ENCODE data around the gene LRMDA. TPM values are rescaled to one million over a fixed set of nuclear protein-coding genes. Genes with fewer than 3 reads are reported as not detected.

The LRMDA gene
- total and polyA plus RNA-seq, 10 of the 15 experiments (the other 5 are each of a cell fraction or from before 2014, with no cell fraction given): 0.07 to 0.54 (median 0.29) TPM; not detected in 4

- TF ChIP-seq IRF5 (IDR thresholded peaks at IDR 0.05; ENCODE audit: borderline replicate concordance): no peak
- TF ChIP-seq SREBF1 (IDR thresholded peaks at IDR 0.05; ENCODE audit: low read length): no peak
- no peak for TF ChIP-seq PKNOX1 (IDR thresholded peaks at IDR 0.05)
Measured at GRCh38 chr10:76088008-76088407, 656.6 kb downstream of the LRMDA start (continued).

- FAIRE-seq (no peak), ATAC-seq (no peak), DNase-seq (ENCODE audit: low read depth, low spot score) (no peak)
- ChIA-PET POLR2A (no interaction called here), CTCF (no interaction called here), RAD21 (ENCODE audit: unreplicated experiment) (no interaction called here), SMC1A (ENCODE audit: uncharacterized antibody, unreplicated experiment) (interaction anchor here (1.0 to 4.2 kb wide), 5 partner anchors 10 to 215 kb away, joined by 3 to 20 read pairs (median 4); no protein-coding TSS in a partner anchor)
- no peak overlapping the region for H3K4me3 ChIP-seq
- no peaks in the 10 kb centered on the region for H4K20me1 ChIP-seq (ENCODE audit: control insufficient read depth, insufficient read depth)
- WGBS (ENCODE audit: insufficient coverage, insufficient replicate concordance, low lambda C conversion rate, missing lambda C conversion rate): 2% methylated on average over 3 of the region's 3 CpGs
- intact Hi-C loops (cut with micrococcal nuclease; ENCODE audit: unreplicated experiment) (no loop called here), in situ Hi-C loops (cut with MboI) (no loop called here)
- no TSS peak for BruUV-seq (replicated peaks)
- no peaks in the 10 kb centered on the region for H3K4me1 ChIP-seq (ENCODE audit: control insufficient read depth, insufficient read depth, low read length)
- H2AFZ ChIP-seq (ENCODE audit: control insufficient read depth, low read depth, low read length): no peak overlapping the region
- no peaks in the 10 kb centered on the region for H3K36me3 ChIP-seq (ENCODE audit: control insufficient read depth in 2 of 2, insufficient read depth in 2 of 2, low read length in 1 of 2)
- H3K9ac ChIP-seq (ENCODE audit: control insufficient read depth, insufficient read depth, low read length): no peak overlapping the region
- TF ChIP-seq POLR2AphosphoS5 (IDR thresholded peaks at IDR 0.05; ENCODE audit: low read length) (no peak), IKZF1 (conservative IDR thresholded peaks at IDR 0.05) (no peak), ESRRA (IDR thresholded peaks at IDR 0.05; ENCODE audit: low read length) (no peak), PAX5 (IDR thresholded peaks at IDR 0.05; ENCODE audit: borderline replicate concordance, low read depth, low read length) (no peak), USF1 (IDR thresholded peaks at IDR 0.05; ENCODE audit: borderline replicate concordance, extremely low read length, insufficient read depth, low read depth, low read length) (no peak), NFXL1 (IDR thresholded peaks at IDR 0.05; ENCODE audit: borderline replicate concordance) (no peak), ATF3 (IDR thresholded peaks at IDR 0.05; ENCODE audit: borderline replicate concordance, extremely low read depth, low read depth, low read length) (no peak), EP300 (IDR thresholded peaks at IDR 0.05; ENCODE audit: borderline replicate concordance in 1 of 2, control insufficient read depth in 1 of 2, low read depth in 2 of 2, low read length in 2 of 2) (no peak), CREB1 (IDR thresholded peaks at IDR 0.05; ENCODE audit: low read depth) (no peak), SUZ12 (IDR thresholded peaks at IDR 0.05; ENCODE audit: unreplicated experiment) (no peak), TCF3 (IDR thresholded peaks at IDR 0.05; ENCODE audit: borderline replicate concordance, insufficient read depth, low read depth, low read length) (no peak), ZNF207 (IDR thresholded peaks at IDR 0.05; ENCODE audit: borderline replicate concordance) (no peak), RAD21 (IDR thresholded peaks at IDR 0.05; ENCODE audit: insufficient read depth, low read depth, low read length) (no peak)
- no peaks in the 10 kb centered on the region for H3K79me2 ChIP-seq (ENCODE audit: control insufficient read depth, insufficient read depth, low read length)
- H3K27me3 ChIP-seq (replicated peaks in 1 of 2; ENCODE audit: control insufficient read depth in 2 of 2, insufficient read depth in 2 of 2, low read length in 1 of 2): no peaks in the 10 kb centered on the region
- H3K4me2 ChIP-seq (ENCODE audit: control insufficient read depth, insufficient read depth): no peak overlapping the region
- no peaks in the 10 kb centered on the region for H3K9me3 ChIP-seq (replicated peaks; ENCODE audit: control insufficient read depth, insufficient read depth, low read length)
- no peak overlapping the region for H3K27ac ChIP-seq (ENCODE audit: control insufficient read depth, insufficient read depth)
Measured at GRCh38 chr10:76088980-76089379, 657.6 kb downstream of the LRMDA start.

Data from GM12878 (cell line).